Breast epithelium (tissue), 3 donors: Measurements from ENCODE around the gene LAMA3.

Experiments
- POLR2A ChIP-seq: fragments of 450-650 bp; IDR thresholded peaks from one replicate; pipeline ENCODE4 v1.6.1; 2016; ENCODE audit warnings: antibody characterized with exemption, mild to moderate bottlenecking, moderate library complexity
- TF ChIP-seq, protein P1 (sequence below), 3 donors: fragments of 450-650 bp; IDR thresholded peaks; one replicate each; pipeline ENCODE4 v1.5.1; 2016 to 2017; ENCODE audit warnings: antibody characterized with exemption in 3 of 3, mild to moderate bottlenecking in 3 of 3, moderate library complexity in 3 of 3

DNA sequence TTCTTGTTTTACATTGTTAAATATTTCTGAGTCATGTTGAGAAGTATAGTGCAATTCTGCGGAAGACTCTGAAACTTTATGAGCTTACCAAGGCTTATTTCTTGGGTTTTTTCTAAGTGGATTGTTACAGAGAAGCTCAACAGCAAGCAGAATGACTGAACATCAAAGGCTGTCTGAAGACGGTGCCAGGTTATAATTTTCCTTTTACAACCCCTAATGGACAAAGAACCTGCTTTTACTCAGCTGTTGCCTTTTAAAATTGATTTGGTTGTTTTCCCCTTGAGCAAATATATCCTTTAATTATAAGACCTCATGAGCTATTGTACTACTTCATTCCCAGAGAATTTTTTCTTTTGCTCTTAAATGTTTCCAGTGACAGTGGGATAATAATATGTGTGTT is 41.6 kb downstream of the LAMA3 start:
- TF ChIP-seq, protein P1, sequence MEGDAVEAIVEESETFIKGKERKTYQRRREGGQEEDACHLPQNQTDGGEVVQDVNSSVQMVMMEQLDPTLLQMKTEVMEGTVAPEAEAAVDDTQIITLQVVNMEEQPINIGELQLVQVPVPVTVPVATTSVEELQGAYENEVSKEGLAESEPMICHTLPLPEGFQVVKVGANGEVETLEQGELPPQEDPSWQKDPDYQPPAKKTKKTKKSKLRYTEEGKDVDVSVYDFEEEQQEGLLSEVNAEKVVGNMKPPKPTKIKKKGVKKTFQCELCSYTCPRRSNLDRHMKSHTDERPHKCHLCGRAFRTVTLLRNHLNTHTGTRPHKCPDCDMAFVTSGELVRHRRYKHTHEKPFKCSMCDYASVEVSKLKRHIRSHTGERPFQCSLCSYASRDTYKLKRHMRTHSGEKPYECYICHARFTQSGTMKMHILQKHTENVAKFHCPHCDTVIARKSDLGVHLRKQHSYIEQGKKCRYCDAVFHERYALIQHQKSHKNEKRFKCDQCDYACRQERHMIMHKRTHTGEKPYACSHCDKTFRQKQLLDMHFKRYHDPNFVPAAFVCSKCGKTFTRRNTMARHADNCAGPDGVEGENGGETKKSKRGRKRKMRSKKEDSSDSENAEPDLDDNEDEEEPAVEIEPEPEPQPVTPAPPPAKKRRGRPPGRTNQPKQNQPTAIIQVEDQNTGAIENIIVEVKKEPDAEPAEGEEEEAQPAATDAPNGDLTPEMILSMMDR (IDR thresholded peaks at IDR 0.05): no peak
- no peak for TF ChIP-seq POLR2A
